Stimulated activated CD8-positive, alpha-beta memory T cell treated with anti-CD3 and anti-CD28 coated beads, Interleukin-4, amount 100 ng/mL, for 24 hours (primary cell): ENCODE data around the gene PCTP.

Source experiments
- DNase-seq: peaks from one replicate; pipeline ENCODE4 v3.0.0-alpha.2; 2020; ENCODE audit warnings: low read depth

The PCTP gene

DNA sequence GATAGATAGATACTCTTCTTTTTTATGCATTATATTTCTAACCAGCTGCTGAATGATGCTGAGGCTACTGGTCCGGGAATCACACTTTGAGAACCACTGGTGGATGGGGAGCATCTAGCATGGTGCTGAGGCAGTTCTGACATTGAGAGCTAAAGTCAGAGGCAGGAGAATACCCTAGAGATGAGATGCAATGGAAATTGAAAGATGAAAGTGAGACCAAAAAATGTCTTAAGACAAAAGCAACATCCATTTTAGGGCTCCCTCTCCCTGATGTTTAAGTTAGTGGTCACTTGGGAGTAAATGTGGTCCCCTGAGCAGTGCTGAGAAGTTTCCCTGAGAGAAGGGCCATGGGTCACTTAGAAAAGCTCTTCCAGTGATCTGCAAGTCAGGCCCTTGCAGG lies 6.8 kb downstream of the PCTP start:
- DNase-seq, result no peak

DNA sequence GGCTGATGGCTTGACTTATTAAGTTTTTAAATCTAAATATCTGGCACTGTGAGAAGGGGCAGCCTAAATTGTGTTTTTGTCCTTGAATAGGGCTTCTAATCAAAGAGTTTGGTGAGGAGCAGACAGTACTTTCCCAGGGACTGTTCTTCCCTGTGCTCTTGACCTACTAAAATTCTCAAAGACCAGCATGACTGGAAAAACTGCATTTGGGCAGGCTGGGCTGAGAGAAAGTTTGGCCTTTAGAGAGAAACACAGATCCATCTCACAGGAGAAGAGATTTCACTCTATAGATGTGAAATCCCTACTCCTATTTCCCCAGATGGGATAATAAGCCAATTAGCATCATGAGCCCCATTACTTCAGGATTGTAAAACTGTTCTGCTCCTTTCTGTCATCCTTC lies 7.3 kb downstream of the PCTP start:
- no peak for DNase-seq

DNA sequence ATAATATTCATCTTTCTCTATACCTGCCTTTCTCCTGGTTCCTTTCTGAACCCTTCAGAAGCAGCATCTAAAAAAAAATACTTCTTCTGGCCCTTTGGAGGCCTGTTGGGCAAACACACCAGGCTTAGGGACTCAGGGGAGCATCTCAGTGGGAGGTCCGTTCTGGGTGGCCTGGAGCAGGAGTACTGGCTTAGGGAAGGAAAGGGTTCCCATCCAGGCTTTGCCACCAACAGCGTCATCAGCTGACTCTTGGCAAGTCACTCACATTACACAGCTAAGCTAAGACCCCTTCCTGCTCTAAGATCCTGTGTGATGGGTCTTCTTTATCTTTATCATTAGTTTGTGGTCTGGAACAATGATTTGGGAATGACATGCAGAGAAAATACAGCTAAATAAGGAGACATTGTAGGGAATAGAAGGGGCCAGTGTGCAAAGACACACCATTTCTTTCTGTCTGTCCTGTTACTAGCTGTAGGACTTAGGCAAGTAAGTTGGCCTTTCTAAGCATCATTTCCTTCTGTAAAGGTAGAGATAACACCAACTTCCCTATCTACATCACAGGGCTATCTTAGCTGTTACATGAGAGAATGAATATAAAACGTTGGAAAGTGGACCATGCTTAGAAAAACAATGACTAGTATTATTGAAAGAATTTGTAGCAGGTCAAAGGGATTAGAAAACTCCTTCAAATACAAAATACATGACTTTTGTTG lies 9.9 kb downstream of the PCTP start:
- no peak for DNase-seq

DNA sequence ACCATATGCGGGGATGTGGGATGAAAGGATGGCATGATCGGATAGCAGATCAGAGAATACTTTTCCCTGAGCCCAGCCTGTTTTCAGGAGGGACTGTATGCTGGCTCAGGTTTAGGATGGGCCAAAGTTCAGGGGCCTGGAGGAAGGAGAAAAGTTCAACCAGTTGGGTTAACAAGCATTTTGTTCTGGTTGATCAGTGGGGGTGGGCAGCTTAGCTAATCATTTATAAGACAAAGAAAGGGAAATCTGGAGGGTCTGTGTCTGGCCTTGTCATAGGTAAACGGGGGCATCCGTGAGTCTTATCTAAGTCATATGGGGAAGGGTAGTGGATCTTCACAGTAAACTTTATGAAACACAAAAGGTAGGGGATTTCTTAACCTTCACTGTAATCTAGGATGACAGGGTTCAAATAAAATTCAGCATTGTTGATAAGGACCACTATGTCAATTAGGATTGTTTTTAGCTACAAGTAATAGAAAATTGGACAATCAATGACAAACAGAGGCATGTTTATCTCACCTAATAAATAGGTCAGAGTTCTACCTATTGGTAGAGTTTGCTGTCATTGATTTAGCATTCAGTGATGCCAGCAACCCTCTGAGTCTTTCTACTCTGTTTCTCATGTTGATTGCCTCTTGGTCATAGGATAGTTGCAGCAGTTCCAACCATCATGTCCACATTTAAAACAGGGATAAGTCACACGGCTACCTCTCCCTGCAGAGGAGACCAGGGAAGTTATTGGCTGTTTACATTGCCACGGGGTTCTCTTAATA lies 11.4 kb downstream of the PCTP start:
- no peak for DNase-seq

DNA sequence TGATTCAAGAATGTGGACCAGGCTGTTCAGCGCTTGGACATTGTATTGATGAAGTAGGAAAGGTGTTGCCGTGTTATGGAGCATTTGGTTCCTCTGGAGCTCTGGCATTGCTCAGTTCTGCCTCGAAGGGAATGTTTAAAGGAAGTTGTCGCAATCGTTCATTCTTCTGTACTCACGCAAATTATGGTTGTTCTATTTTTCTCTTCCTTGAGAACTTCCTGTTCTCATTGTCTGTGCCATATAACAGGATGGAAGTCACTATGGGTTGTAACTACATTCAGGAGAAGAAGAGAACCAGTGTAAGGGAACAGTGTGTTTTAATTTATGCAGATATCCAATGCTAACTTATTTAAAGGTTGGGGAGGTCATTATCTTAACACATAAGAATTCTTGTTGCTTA lies 13.0 kb downstream of the PCTP start:
- no peak for DNase-seq

DNA sequence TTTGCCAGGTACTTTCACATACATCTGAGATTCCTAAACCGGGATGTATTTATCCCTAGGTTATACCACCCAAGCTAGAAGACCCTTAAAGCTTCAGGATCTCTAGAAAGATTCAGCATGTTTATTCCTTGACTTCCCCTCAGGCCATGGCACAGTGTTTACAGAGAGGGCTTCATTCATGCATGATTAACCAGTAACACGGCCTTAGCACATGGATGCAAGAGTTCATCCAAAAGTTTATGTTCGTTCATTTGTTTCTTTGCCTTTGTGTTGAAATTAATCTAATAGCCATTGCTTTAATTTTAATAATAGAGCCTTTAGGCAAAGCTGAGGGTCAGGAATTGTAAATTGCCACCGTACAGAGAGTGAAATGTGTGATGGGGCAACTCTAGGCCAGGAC lies 13.8 kb downstream of the PCTP start:
- DNase-seq, result no peak

DNA sequence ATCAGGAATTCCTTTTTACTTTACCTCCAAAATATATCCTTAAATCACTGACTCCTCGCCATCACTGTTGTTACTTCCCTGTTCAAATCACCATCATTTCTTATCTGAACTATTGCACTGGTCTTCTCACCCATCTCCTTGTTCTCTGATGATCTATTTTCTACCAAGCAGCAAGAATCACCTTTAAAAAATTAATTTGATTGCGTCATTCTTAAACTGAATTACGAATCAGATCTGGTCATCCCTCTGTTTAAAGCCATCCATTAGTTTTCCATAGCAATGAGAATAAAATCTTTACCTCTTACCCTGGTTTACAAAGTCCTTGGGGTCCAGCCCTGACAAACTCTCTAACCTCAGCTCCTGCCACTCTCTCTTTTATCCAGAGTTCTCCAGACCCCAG lies 14.6 kb downstream of the PCTP start:
- DNase-seq, result no peak

DNA sequence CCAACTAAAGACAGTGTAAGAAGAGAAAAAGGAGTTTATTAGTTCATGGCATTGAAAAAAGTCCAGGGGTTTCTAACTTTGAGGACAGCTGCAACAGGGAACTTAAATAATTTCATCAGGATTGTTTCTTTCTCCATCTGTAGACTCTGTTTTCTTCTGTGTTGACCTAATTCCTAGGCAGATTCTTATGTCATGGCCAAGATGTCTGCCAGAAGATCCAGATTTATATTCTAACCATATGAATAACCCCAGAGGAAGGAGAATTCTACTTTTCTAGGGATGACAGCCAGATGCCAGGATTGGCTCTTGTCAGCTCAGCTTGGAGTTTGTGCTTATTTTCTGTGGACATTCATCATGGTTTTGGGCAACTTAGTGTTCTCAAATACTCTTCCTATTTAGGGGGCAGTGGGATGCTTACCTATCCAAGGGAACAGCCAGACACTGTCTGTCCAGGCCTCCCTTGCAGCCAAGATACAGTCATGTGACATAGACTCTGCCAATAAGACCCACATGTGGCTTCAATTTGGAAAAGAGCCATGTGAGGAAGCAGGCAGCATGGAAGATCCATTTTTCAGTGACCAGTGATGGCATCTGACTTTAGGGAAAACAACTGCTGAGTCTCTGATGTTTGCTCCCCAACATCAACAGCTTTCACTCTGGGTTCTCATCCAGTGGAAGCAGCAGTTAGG lies 18.2 kb downstream of the PCTP start:
- no peak for DNase-seq

DNA sequence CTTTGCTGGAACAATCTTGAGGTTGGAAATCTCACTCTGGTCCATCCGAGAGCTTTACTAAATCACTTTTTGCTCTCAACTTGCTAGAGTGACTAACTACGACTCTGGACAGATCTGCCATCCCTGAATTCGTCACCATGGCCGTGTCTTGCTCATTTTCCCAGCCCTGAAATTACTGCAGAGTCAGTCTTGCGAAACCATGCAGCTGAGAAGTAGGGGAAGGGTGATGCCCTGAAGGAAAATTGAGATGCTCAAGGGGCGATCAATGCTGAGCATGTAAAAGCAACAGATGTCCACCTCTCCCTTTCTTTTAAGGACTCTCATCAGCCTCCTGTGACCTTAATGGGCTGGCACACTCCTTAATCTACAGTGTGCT lies 18.8 kb downstream of the PCTP start:
- no peak for DNase-seq

DNA sequence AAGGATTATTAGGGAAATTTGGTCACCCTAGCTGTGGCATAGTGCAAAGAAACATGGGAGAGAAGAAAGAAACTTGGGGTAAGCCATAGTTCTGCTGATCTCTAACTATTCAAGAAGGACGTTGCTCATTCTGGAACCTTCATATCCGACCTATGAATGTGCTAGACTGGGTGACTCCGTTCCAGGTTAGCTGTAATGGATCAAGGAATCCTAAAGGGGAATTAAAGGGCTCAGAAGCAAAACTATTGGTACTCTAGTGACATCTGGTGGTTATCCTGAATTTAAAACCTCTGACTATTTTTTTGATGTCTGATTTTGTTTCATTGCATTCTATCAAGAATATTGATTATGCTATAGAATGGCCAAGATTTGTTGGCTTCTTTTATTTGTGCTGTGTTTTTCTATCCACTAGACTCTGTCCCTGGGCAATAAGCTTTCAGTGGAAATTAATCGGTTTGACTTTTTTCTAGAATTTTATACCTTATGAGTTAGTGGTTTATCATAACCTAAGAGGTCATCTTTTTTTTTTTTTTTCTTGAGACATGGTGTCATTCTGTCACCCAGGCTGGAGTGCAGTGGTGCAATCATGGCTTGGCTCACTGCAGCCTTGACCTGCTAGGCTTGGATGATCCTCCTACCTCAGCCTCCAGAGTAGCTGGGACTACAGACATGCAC lies 19.5 kb downstream of the PCTP start:
- DNase-seq, result no peak

DNA sequence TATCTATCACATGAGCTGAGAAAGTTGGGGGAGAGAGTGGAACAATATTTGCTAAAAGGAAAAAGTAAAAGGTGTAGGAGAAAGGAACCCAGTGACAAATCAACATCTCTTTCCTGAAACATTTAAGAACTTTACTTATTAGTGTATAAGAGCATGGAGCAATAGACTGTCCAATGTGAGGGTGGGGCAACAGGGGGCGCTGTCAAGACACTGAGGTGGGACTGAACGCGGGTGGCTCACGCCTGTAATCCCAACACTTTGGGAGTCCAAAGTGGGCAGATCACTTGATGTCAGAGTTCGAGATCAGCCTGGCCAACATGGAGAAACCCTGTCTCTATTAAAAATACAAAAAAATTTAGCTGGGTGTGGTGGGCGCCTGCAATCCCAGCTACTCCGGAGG lies 21.2 kb downstream of the PCTP start:
- DNase-seq, result no peak

DNA sequence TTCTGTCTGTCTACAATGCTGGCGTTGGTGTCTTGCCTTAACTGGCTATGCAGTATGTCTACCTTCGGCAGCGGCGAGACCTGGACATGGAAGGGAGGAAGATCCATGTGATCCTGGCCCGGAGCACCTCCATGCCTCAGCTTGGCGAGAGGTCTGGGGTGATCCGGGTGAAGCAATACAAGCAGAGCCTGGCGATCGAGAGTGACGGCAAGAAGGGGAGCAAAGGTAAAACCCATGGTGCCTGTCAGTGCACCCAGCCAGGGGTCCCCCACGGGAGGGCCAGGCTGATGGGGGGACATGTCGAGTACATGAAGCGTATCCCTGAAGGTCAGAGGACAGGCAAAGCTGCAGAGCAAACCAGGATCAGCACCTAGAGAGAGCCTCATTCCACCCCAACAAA lies 22.8 kb downstream of the PCTP start:
- no peak for DNase-seq

DNA sequence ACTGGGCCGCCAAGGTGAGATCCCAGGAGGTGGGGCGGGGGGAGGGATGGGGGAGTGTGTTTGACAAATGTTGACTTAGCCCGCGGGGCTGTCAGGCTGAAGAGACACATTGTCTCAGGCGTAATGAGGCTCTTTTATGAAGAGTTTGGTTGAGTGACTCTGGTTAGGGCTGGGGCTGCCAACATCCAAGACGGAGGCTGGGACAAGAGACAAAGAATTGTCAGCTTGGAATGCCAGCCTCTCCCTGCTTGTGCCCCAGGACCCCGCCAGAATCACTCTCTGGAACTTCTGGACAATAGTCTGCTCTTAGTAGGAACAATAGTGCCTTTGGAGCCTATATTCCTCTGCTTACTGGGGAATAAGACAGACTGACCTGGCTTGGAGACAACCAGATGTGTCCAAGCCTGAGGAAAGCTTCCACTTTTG lies 24.0 kb downstream of the PCTP start:
- no peak for DNase-seq

DNA sequence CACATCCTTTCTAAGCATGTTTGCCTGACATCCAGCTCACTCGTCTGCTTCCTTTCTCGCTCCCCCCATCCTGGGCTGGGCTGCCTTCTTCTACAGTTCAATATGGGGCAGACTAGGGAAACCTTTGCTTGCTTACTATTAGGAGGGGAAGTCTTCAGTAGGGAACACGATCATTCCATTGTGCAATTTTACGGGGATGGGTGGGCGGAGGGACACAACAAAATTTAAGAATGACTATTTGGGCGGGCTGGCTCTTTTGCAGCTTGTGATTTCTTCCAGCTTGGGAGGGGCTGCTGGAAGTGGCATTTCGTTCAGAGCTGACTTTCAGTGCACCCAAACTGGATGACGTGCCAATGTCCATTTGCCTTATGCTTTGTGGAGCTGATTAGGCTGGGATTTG lies 25.4 kb downstream of the PCTP start:
- DNase-seq, result no peak

DNA sequence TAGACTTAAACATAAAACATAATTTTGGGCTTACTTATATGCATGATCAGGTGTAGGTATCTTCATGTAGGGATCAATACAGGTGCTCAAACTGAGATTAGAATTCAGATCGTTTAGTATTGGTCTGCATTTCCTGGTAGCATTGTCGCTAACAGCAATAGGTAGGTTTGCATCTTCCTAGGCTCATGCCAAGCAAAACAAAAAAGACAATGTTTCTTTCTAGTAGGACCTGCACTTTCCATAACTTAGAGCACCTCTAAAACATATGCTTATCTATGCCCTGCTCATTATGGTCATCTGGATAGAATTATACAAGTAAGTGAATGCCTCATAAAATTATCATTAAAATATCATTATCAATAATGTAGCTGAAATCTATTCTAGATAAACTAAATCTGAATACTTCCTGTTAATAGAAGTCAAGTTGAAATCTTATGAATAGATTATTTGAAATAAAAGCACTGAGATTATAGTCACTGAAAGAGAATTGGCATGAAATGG lies 26.7 kb downstream of the PCTP start:
- no peak for DNase-seq

DNA sequence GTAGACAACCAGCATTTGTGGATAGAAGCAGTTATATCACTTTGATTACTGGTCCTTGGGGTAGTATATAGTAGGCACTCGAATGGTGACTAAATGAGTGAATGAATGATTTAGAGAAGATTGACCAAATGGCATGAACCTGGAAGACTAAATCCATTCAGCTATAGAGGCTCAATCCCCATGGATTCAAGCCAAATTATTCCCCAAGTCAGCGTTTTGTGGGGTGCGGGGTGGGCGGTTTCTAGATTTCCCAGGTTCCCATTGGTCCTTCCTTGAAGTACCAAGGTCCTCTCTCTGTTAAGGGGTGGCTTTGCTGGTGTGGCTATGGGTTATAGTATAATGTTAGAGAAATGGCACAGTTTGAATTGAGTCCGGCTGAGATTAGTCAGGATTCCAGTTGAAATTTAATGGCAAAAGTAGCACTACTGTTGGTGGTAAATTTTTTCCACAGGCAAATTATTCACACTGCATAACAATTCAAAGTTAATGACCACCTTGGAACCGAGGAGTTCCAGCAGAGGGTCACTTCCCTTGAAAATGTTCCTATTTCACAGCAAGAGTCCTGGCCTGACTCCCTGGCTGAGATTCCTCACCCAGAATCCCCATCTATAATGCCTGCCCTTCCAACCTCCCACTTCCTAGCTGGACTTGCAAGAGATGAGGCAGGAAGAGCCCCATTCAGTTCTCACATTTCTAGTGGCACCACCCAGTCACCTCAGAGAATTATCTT lies 27.7 kb downstream of the PCTP start:
- no peak for DNase-seq

DNA sequence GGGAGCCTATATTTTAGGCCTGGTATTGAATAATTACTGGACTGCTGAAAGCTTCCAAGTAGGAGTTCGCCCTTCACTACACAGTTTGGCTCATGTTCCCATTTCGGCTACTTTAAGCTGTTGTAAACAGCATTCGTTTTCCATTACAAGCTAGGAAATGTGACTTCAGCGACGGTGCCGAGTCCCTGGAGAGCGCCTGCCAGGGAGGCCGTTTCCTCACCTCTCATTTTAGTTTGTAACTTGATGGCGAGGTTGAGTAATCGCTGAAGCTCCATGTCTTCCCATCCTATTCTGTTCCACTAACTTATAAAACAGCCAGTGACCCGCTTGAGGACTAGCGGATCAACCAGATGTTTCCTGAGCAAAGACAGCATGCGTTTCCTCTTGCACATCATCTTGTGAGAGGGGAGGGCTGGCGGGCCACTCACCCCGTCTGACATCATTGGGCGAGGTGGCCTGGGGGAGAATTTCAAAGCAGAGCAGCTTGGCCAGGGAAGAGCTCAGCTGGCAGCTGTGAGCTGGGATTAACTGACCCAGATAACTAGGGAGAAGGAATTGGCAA lies 32.9 kb downstream of the PCTP start:
- no peak for DNase-seq

DNA sequence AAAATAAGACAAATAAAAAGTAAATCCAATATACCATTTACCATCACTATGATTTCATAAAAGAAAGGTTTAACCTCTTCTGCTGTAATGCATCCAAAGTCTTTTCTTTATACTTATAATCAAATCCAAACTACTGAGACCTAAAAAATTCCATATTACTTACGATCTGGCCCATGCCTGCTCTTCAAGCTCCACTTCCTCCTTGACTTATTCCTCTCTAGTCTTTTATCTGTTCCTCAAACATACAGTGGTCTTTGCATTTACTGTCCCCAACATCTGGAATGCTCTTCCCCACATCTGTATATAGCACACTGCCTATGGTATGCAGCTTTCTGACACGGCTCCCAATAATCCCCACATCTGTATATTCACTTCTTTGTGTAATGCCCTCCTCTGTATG lies 33.8 kb downstream of the PCTP start:
- DNase-seq, result no peak

DNA sequence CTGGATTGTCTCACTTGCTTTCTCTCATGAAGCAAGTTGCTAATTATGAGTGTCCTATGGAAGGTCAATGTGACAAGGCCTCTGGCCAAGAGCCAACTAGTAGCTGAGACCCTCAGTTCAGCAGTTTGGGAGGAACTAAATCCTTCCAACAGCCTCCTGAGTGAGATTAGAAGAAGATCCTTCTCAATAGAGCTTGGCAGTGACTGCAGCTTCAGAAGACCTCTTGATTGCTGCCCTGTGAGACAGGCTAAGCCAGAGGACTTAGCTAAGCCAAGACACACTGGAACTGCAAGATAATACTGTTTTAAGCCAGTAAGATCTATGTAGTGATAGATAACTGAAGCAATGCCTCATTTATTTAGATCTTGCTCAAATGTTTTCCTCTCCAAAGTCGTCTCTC lies 34.3 kb downstream of the PCTP start:
- no peak for DNase-seq

DNA sequence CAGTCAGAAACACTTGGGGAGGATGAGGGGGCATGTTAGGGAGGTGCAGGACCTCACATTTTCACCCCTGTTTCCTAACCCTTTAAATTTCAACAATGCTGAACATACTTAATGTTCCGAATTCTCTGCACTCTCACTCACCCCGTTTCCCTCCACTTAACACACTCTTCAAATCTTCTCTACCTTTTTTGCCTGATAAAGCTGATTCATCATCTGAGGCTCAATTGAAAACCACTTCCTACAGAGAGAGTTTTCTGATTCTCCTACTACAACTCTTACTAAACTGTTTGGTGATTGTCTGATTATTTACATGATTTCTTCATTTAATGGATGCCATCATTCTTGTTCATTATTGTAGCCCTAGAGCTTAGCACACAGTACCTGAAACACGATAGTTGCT lies 42.4 kb downstream of the PCTP start:
- no peak for DNase-seq

DNA sequence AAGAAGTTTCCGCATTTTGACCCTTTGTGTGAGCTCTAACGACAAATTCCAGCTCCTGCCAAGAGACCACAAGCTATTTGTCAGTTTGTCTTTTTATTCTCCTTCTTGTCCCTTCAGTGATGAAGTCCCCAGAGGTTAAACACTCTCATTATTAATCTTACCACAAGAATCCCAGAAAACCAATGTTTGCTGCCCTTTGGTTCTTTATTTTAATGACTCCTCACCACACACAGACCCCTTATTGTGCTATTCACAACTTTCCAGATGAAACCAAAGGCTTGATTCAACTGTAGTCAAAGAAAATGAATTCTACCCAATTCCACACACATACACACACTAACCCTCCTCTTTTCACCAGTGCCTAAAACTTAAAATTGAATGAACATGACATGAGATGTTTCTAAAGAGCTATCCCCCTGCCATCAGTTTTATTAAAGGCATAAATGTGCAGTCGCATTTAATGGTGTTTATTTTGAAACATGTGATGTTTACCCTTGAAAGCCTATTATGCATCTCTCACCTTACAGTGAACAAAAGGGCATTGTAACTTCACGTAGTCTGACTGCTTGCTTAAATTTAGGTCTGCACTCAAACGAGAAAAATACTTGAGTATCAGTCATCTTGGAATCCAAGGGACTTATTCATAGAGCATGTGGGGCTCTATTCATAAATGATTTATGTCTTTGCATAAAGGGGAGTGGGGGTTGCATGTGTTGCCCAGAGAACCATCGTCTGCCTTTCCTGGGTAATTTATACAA lies 44.1 kb downstream of the PCTP start:
- no peak for DNase-seq
